Pancreas (tissue), 10 donors: Measurements from ENCODE around the gene PRSS53. TPM values are rescaled to one million over a fixed set of nuclear protein-coding genes. Genes with fewer than 3 reads are reported as not detected.

Experiments used
- ATAC-seq, 4 donors: fragments of 200-7000 bp; cut with Tn5 transposase; one replicate each; pipeline versions ENCODE4 v1.8.0 to v1.9.1; 2020; ENCODE audit warnings: mild to moderate bottlenecking in 4 of 4, moderate library complexity in 4 of 4
- DNase-seq, 6 donors: peaks; one replicate each; pipeline ENCODE4 v3.0.0-alpha.2; 2020
- FAIRE-seq: peaks from 2 replicates; lab custom pipeline; 2012; peaks lifted over from hg19 to GRCh38; lab: Jason Lieb, UNC
- H3K27ac ChIP-seq, 4 donors: fragments of 200-600 bp; sonication (generic); 1 replicate in 3 of 4; 2 replicates in 1 of 4; pipeline versions ENCODE4 v1.5.0 to v1.8.0; 2020
- H3K27me3 ChIP-seq, 4 donors: fragments of 200-600 bp; one replicate each; pipeline ENCODE4 v1.8.0; 2021
- H3K36me3 ChIP-seq, 3 donors: fragments of 200-600 bp; sonication (generic) in 1 of 3; one replicate each; pipeline versions ENCODE4 v1.5.0 to v1.8.0; 2020 to 2021
- H3K4me1 ChIP-seq, 3 donors: fragments of 200-600 bp; one replicate each; pipeline ENCODE4 v1.8.0; 2021
- H3K4me3 ChIP-seq, 4 donors: fragments of 200-600 bp; sonication (generic) in 2 of 4; one replicate each; pipeline versions ENCODE4 v1.5.0 to v1.8.0; 2020 to 2021
- H3K9me3 ChIP-seq, 4 donors: fragments of 200-600 bp; one replicate each; pipeline ENCODE4 v1.8.0; 2021
- WGBS, 2 donors: extraction: QIAGEN DNeasy Blood & Tissue Kit; methylation state at CpG; one replicate each; pipeline ENCODE4 v1.1.7; 2013; 5-methylcytosine and 5-hydroxymethylcytosine counted together
- intact Hi-C, 3 donors: fragments of 100-400 bp; cut with DNase I; formaldehyde crosslinking; loops; one replicate each; pipeline versions ENCODE4 v1.11.1 to v1.14.2; 2022
- polyA plus RNA-seq, 2 donors: library from polyadenylated mRNA; stranded (reverse); fragments of 200-250 nt; gene quantifications; one replicate each; pipeline ENCODE4 v1.2.3, GENCODE V29; 2013
- total RNA-seq, 6 donors: library from RNA; stranded (reverse); fragmentation: NEBNext Ultra II Directional in 4 of 6; extraction: Animal tissue kit (Norgen Biotek cat#: 25700) in 4 of 6; gene quantifications; one replicate each; pipeline versions ENCODE4 v1.2.1 to v1.2.4, GENCODE V29; 2021 to 2023
- TF ChIP-seq, protein P1 (sequence below), 4 donors: fragments of 200-600 bp; sonication (generic) in 3 of 4; IDR thresholded peaks; one replicate each; pipeline versions ENCODE4 v1.5.0 to v1.8.0; 2021; ENCODE audit warnings: antibody characterized with exemption in 4 of 4
- donor health status: healthy with polysubstance abuse.
- donor health status: DM: no; HTN: no; CAD: no; lungs with moderate emphysema.
- donor health status: DM: no; HTN: no; CAD: no.
- donor health status: control.
- donor health status: control.
- donor health status: Bipolar disorder and iron deficiency.
- donor health status: DM: yes; HTN: yes; CAD: no.
- donor health status: DM: no; HTN: no; CAD: no.
- donor health status: DM: no; HTN: no; CAD: no.
- donor health status: DM: yes; HTN: yes; CAD: no.

PRSS53 gene
- total and polyA plus RNA-seq, 8 donors, result 0.52 to 8.2 (median 1.3) TPM

DNA sequence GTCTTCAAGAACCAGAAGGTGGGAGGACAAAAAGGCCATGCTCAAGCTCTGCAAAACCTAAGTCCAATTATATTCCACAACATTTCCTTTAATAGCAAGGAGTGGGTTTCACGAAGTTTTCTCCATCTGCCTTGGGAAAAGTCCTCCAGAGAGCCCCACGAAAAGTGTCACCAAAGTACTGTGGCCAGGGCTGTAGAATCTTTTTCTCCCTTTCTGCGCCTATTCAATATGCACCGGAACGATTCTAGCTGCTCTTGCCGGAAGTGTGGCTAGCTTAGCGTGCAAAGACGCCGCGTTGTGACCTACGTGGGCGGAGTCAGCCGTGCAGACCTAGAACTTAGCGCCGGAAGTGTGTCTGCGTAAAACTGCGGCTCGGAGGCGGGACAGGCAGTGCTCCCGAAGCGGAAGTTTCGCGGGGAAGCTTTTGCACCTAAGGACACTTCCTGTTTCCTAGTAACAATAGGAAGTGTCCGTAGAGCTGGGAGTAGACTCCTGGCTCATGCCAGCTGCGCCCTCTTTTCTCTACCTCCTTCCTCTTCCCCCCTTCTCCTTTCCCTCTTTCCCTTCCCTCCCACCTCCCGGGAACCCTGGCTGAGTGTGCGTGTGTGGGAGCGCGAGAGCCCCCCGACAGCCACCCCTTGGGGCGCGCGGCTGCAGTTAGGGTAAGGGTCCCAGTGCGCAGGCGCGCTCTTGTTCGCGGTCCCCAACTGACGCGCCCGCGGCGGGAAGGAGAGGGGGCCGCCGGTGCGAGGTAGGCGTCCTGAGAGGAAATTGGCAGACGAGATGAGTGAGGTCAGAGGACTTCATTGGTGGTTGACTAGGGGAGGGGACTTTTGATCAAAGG lies 14.6 kb downstream of the PRSS53 start, which contains the start of the genes ZNF646 and ZNF668:
Gene ZNF646, plus strand, starts transcription at position 453 of the 844 bp plus-strand sequence. CDS start 1,903 bp downstream, outside the sequence.
Gene ZNF668, minus strand, starts transcription at position 271 of the 844 bp plus-strand sequence. CDS start 9,781 bp downstream, outside the sequence.
- peak within 1 kb of the TSS; percentile 56 to 90 (median 83) for H3K27ac ChIP-seq
- H3K36me3 ChIP-seq, result peaks cover 0 to 28% (median 12%) of the 10 kb centered on the region in 3 donors
- peak within 1 kb of the TSS; percentile 65 to 100 (median 90) for H3K4me3 ChIP-seq
- ATAC-seq (peak; percentile 91 to 96 (median 93)), DNase-seq (peak; percentile 90 to 99 (median 98)), FAIRE-seq (peak; percentile 85)
- H3K9me3 ChIP-seq, result no peaks in the 10 kb centered on the region
- intact Hi-C loops, result no loop called here
- WGBS, 2 donors, result 0% methylated on average over 47 to 48 of the region's 48 CpGs
- TF ChIP-seq, protein P1, sequence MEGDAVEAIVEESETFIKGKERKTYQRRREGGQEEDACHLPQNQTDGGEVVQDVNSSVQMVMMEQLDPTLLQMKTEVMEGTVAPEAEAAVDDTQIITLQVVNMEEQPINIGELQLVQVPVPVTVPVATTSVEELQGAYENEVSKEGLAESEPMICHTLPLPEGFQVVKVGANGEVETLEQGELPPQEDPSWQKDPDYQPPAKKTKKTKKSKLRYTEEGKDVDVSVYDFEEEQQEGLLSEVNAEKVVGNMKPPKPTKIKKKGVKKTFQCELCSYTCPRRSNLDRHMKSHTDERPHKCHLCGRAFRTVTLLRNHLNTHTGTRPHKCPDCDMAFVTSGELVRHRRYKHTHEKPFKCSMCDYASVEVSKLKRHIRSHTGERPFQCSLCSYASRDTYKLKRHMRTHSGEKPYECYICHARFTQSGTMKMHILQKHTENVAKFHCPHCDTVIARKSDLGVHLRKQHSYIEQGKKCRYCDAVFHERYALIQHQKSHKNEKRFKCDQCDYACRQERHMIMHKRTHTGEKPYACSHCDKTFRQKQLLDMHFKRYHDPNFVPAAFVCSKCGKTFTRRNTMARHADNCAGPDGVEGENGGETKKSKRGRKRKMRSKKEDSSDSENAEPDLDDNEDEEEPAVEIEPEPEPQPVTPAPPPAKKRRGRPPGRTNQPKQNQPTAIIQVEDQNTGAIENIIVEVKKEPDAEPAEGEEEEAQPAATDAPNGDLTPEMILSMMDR (IDR thresholded peaks at IDR 0.05), result no peak
- peaks cover 0 to 12% (median 5%) of the 10 kb centered on the region in 3 donors for H3K4me1 ChIP-seq
- no peaks in the 10 kb centered on the region for H3K27me3 ChIP-seq

DNA sequence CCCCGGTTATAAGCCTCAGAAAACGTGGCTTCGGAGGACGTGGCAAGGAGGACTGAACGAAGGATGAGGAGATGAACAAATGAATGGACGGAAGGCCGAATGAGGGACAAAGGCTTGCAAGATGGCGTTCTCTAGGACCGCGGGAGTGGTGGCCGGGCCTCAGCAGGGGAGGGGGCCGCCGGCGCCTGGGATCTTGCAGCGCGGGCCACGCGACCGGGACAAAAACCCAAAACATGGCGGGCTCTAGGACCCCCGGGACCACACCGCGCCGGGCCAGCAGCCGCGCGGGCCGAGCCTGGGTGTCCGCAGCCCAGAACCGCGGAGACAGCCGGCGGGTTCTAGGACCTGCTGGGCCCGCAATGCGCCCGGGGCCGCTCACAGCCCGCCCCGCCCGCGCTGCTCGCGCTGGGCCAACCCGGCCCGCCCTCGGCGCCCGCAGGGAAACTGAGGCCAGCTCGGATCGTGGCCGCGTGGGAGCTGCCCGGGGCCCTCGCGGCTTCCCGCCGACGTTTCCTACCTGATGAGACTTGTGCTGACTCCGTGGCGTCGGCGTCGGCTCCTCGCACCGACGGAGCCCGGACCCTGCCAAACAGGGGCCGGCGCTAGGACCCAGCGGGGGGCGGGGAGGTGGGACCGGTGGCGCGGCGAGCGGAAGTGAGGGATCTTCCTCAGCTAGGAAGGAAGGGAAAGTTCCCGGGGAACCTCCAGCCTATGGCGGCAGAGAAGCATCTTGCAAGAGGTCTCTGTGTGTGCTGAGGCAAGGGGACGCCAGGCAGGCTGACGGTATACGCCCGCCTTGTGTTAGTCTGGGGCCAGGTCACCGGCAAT lies 15.4 kb downstream of the PRSS53 start:
- Histone ChIP-seq H3K27ac (peak overlapping the region; percentile 56 to 90 (median 83)), H3K4me1 (peaks cover 0 to 12% (median 5%) of the 10 kb centered on the region in 3 donors), H3K27me3 (no peaks in the 10 kb centered on the region), H3K4me3 (peak overlapping the region; percentile 65 to 100 (median 90)), H3K36me3 (peaks cover 0 to 19% (median 12%) of the 10 kb centered on the region in 3 donors), H3K9me3 (no peaks in the 10 kb centered on the region)
- ATAC-seq (peak; percentile 88 to 93 (median 89)), DNase-seq (peak; percentile 88 to 94 (median 92)), FAIRE-seq (no peak)
- intact Hi-C loops, result no loop called here
- WGBS, 2 donors, result 0% methylated on average over 74 to 83 of the region's 83 CpGs
- TF ChIP-seq, protein P1 (IDR thresholded peaks at IDR 0.05), result no peak

DNA sequence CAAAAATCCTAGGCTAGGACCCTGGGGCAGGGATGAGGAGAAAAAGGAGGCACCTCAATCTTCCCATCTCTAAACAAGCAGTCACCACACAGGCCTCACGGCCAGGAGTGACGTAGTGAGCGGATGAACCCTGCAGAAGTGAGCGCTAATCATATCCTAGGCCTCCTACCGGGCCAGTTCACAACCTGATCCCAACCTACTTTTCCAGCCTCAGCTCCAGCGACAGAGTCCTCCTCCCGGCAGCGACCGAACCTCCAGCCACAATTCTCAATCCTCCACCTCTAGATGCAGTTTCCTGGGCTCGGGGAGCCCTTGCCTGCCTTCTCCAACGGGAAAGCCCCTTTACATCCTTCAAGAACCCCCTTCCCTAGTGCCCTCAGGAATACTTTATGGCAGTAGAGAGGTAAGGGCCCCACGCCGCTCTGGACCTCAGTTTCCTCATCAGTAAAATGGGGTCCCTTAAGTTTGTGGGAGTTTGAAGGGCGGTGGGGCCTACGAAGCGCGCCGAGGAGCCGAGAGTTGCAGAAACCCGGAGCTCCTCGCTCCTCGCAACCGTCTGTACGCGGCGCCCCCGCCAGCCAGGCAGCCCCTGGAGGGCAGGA lies 16.1 kb downstream of the PRSS53 start:
- peak overlapping the region in 3 of 4 donors; percentile 82 to 90 (median 84) for H3K27ac ChIP-seq
- FAIRE-seq, result no peak
- no peak for ATAC-seq
- WGBS, 2 donors, result 2 to 3% methylated on average over 27 of the region's 27 CpGs
- no peaks in the 10 kb centered on the region for H3K27me3 ChIP-seq
- no peaks in the 10 kb centered on the region for H3K9me3 ChIP-seq
- peak in 2 of 6 donors; percentile 23 to 29 for DNase-seq
- peaks cover 0 to 12% (median 5%) of the 10 kb centered on the region in 3 donors for H3K4me1 ChIP-seq
- peaks cover 0 to 13% (median 7%) of the 10 kb centered on the region in 3 donors for H3K36me3 ChIP-seq
- H3K4me3 ChIP-seq, result peak overlapping the region; percentile 65 to 100 (median 90)
- TF ChIP-seq, protein P1 (IDR thresholded peaks at IDR 0.05), result no peak
- intact Hi-C loops, result no loop called here

DNA sequence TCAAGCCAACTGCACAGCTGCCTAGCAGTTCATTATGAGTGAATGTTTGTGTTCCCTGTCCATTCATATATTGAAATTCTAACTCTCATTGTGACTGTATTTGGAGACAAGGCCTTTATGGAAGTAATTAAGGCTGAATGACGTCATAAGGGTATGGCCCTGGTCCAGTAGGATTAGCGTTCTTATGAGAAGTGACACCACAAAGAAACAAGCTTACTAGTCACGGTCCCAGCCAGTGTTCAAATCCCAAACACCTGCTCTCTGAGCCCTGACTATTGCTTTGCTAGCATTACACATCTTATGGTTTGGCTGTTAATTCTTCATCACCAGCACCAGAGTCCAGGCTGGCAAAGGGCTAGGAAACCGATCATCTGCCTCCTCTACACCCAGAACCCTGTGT lies 16.9 kb downstream of the PRSS53 start:
- intact Hi-C loops, result no loop called here
- H3K27me3 ChIP-seq, result no peaks in the 10 kb centered on the region
- peaks cover 0 to 12% (median 5%) of the 10 kb centered on the region in 3 donors for H3K4me1 ChIP-seq
- 37 to 44% methylated on average over 4 of the region's 4 CpGs for WGBS, 2 donors
- no peaks in the 10 kb centered on the region for H3K9me3 ChIP-seq
- H3K4me3 ChIP-seq, result peak overlapping the region in 1 of 4 donors; percentile 100
- peaks cover 0 to 5% (median 0%) of the 10 kb centered on the region in 3 donors for H3K36me3 ChIP-seq
- no peak for ATAC-seq
- TF ChIP-seq, protein P1 (IDR thresholded peaks at IDR 0.05), result no peak
- H3K27ac ChIP-seq, result no peak overlapping the region
- no peak for FAIRE-seq
- no peak for DNase-seq
